NCI-H345 (cell line): ENCODE measurements around the gene ACVR1C.
A peak's percentile ranks its signal among the peaks of the same experiment; 100 is the strongest.
"Not testable (repeated sequence)": the region's sequence is repeated elsewhere in the genome, so short reads cannot be mapped to it uniquely, and the experiment has no call there.

Experiments used
- DNase-seq: peaks from one replicate; lab custom pipeline; 2025; lab: John Stamatoyannopoulos, UW

ACVR1C gene

GRCh38 chr2:157574165-157574564, 54.5 kb downstream of the ACVR1C start:
- no peak for DNase-seq

GRCh38 chr2:157572725-157573124, 55.9 kb downstream of the ACVR1C start:
- peak; percentile 35 for DNase-seq

- not testable (repeated sequence) for DNase-seq
Measured at GRCh38 chr2:157566623-157567022, 62.0 kb downstream of the ACVR1C start.

GRCh38 chr2:157566113-157566512, 62.6 kb downstream of the ACVR1C start:
- not testable (repeated sequence) for DNase-seq

DNA sequence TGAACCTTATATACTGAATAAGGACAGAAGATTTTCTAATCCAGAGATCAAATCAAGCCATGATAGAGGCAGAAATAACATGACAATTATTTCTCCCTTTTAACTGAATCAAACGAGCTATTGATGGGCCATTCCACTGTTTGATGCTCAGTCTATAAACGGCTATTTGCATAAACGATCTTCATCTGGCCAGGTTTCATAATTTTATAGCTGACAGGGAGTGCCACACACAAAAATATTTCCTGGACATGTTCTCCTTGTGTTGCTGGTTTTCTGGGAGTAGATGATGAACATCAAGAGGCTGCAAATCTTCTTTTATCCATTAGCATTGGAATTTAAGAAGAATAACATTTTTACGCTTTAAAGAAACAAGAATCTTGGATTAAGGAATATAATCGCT, 63.1 kb downstream of the ACVR1C start:
- DNase-seq: no peak

DNA sequence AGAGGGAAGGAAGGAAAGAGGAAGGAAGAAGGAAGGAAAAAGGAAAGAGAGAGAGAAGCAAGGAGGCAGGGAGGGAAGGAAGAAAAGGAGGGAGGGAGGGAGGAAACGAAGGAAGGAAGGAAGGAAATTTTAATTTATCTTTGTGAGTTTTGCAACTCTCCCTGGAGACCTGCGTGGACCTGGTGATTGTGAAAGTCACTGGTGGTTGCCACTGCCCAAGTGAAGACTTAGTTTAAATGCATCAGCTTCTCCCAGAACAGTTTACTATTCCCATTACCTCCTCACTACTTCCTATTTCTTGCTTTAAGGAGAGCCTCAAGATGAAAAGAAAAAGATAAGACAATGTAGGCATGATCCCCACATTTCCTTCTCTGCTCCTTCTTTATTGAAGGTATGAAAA, 68.8 kb downstream of the ACVR1C start:
- no peak for DNase-seq

DNA sequence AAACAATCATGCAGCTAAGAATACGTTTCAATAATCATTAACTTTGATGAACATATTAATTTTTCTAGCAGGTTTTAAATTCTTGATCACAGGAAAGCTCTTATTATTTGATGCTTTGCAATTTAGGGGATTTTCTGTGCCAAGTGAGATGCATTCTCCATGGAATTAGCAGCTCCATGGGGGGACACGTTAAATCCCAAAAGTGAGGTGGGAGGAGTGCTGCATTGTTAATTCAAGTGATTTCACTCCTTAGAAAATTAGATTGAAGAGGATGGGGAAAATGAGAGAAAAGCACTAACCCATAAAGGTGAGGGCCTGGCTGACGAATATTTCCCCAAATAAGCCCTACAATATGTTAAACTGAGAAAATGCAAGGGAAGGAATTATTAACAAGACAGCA, 69.2 kb downstream of the ACVR1C start:
- no peak for DNase-seq

DNA sequence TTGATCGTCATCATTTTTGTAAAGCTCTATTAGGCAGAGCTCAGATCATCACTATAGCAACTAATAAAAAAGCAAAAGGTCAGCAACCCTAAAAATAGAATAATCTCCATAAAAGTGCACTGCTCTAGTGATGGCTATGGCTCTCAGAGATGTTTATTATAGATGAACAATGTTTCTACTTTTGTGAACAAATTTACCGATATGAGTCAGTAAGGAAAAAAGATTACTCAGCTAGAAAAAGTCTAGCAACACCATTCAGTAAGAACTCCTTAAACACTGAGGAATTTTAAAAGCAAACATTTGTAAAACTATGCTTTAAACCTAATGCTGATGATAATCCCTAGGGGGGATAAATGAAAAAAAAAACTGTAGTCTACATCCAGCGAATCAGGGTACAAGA, 69.6 kb downstream of the ACVR1C start:
- no peak for DNase-seq

DNA sequence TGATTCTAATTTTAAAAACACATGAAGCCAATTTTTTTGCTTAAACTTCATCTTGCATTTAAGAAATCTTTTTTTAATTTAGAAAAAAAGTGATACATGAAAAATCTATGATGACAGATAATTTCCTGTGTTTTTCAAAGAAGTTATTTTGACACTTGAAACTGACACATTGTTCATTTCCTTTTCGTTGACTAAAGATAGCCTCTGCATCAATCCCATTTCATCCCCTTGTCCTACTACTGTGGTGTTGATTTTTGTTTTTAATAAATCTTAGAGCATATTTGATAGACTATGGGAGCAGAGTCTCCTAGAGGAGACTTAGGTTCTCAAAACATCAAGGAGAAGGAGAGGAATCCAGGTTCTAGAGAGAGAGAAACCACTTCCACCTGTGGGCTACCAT, 70.9 kb downstream of the ACVR1C start:
- DNase-seq: no peak

DNA sequence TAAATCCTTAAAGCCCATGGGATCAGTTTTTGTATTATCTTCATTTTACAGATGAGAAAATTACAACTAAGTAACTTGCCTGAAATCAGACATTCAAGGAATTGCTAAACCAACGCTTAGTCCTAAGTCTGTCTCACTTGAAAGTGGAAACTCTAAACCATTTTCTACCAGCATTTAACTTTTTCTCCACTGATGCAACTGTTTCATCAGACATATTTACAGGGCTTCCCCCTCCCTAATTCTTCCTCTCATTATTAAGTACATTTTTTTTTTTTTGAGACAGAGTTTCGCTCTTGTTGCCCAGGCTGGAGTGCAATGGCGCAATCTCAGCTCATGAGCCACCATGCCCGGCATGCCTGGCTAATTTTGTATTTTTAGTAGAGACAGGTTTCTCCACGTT, 88.6 kb downstream of the ACVR1C start:
- DNase-seq: no peak

GRCh38 chr2:157538064-157538463, 90.6 kb downstream of the ACVR1C start:
- DNase-seq: no peak

DNA sequence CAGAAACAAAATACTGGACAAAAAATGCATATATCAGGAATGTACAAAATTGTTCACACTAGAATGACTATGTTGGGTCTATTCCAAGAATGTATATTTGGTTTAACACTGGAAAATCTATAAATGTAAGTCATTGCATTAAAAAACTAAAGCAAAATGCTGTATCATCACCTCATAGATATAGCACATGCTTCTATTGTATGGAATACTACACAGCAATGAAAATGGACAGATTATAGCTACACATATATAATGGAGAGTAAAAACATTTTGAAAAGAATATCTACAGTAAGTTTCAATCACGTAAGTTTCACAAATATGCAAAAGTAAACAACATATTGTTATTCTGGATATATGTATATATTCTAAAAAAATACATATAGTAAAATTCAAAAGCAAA, 91.8 kb downstream of the ACVR1C start:
- DNase-seq: no peak

- no peak for DNase-seq
Measured at GRCh38 chr2:157528963-157529751, 99.5 kb downstream of the ACVR1C start.

GRCh38 chr2:157526070-157526469, 102.6 kb downstream of the ACVR1C start:
- DNase-seq: no peak

DNA sequence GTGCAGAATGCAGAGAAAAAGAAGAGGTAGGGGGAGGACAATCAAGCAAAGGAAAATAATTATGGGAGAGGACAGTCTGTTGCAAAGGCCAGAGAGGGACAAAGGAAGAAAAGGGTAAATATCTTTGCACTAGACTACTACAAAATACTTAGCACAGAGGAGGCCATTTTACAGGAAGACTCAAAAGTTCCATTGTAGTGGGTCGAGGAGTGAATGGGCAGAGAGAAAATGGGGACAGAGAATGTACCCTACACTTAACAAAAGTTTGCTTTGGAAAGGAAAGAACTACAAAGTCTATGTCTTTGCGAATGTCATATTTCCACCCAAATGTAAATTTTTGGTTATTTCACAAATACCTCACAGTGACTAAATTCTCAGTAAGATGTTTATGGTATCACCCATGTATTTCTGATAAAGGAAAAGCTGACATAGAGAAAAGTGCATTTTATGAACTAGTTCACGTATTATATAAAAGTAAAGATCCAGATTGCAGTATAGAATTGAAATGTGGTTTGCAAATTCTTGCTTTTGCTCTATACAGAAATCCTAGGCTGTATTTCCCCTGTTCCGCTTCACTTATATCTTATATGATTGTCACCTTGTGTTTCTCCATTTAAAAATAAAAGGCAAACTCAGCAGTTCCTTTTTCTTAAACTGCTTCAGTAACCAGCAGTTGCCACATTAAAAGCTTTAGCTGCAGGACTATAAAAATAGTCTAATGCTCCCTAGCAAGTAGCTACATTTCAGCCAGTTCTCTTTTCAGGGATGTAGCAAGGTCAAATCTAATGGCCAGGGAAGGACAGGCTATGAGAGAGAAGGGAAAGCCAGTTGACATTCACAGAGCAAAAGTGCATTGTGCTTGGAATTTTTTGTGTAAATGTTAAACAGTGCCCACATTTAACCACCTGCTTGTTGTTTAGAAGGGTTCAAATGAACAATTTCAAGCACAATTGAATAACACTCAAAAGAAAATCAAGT, 105.1 kb downstream of the ACVR1C start:
- DNase-seq: no peak

GRCh38 chr2:157514966-157515365, 113.7 kb downstream of the ACVR1C start:
- not testable (repeated sequence) for DNase-seq

DNA sequence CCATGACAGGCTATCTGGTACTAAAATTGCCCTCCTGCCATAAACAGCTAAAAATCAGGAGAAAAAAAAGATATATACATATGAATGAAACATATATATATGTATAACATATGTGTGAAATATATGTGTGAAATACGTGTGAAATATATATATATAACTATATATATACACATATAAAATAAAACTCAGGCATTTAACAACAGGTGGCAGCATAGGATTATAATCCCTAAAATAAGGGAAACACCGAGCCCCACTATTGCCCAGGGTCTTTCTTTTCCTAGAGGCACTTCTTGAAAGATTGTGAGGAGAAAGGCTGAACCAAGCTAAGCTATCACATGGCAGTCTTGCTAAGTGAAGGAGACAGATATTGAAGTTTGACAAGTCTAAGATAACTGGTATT, 118.9 kb downstream of the ACVR1C start:
- DNase-seq: peak; percentile 0

- no peak for DNase-seq
Measured at GRCh38 chr2:157508676-157509075, 120.0 kb downstream of the ACVR1C start.

DNA sequence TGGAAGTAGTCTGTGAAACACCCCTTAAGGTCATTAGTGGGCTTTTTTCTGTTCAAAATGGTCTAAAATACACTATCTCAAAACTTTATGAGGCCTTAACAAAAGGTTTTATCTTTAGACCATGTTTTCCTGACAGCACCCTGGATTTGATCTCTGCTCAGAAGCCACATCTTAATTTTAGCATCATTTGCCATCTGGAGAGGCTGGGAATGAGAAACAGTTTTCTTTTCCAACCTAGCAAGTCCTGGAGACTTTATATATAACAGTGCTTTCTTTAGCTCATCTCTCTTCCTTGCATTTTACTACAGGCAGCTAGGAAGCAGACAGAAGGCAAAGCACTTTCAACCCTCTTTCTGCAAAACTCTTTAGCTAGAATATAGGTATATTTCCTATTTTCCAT, 122.1 kb downstream of the ACVR1C start:
- no peak for DNase-seq

- DNase-seq: no peak
Measured at GRCh38 chr2:157504623-157505022, 124.0 kb downstream of the ACVR1C start.

- no peak for DNase-seq
Measured at GRCh38 chr2:157501026-157501425, 127.6 kb downstream of the ACVR1C start.

- DNase-seq: no peak
Measured at GRCh38 chr2:157500334-157500733, 128.3 kb downstream of the ACVR1C start.

DNA sequence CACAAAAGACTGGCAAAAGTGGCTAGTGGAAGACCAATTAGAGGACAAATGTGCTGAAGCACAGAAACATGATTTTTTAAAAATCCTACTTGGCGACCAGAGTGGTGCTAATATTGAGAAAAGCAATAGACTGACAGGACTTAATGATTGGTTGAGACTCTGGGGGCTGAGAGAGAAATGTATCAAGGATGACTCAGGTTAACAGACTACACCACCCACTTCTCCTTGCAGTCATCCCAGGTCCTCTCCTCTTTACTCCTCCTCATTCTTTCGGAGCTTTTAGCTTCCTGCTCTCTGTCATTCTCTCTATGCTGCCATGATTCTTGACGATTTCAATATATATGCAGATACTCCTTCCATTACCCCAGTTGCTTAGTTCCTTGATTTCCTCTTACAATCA, 130.2 kb downstream of the ACVR1C start:
- no peak for DNase-seq
